ENCODE data around the gene WASHC4. TPM values are rescaled to one million over a fixed set of nuclear protein-coding genes. Genes with fewer than 3 reads are reported as not detected.

Gene WASHC4, protein sequence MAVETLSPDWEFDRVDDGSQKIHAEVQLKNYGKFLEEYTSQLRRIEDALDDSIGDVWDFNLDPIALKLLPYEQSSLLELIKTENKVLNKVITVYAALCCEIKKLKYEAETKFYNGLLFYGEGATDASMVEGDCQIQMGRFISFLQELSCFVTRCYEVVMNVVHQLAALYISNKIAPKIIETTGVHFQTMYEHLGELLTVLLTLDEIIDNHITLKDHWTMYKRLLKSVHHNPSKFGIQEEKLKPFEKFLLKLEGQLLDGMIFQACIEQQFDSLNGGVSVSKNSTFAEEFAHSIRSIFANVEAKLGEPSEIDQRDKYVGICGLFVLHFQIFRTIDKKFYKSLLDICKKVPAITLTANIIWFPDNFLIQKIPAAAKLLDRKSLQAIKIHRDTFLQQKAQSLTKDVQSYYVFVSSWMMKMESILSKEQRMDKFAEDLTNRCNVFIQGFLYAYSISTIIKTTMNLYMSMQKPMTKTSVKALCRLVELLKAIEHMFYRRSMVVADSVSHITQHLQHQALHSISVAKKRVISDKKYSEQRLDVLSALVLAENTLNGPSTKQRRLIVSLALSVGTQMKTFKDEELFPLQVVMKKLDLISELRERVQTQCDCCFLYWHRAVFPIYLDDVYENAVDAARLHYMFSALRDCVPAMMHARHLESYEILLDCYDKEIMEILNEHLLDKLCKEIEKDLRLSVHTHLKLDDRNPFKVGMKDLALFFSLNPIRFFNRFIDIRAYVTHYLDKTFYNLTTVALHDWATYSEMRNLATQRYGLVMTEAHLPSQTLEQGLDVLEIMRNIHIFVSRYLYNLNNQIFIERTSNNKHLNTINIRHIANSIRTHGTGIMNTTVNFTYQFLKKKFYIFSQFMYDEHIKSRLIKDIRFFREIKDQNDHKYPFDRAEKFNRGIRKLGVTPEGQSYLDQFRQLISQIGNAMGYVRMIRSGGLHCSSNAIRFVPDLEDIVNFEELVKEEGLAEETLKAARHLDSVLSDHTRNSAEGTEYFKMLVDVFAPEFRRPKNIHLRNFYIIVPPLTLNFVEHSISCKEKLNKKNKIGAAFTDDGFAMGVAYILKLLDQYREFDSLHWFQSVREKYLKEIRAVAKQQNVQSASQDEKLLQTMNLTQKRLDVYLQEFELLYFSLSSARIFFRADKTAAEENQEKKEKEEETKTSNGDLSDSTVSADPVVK
- total RNA-seq (2014; rRNA removed; shearing (Covaris generic)): 17.5 and 21.5 TPM in 2 replicates

DNA sequence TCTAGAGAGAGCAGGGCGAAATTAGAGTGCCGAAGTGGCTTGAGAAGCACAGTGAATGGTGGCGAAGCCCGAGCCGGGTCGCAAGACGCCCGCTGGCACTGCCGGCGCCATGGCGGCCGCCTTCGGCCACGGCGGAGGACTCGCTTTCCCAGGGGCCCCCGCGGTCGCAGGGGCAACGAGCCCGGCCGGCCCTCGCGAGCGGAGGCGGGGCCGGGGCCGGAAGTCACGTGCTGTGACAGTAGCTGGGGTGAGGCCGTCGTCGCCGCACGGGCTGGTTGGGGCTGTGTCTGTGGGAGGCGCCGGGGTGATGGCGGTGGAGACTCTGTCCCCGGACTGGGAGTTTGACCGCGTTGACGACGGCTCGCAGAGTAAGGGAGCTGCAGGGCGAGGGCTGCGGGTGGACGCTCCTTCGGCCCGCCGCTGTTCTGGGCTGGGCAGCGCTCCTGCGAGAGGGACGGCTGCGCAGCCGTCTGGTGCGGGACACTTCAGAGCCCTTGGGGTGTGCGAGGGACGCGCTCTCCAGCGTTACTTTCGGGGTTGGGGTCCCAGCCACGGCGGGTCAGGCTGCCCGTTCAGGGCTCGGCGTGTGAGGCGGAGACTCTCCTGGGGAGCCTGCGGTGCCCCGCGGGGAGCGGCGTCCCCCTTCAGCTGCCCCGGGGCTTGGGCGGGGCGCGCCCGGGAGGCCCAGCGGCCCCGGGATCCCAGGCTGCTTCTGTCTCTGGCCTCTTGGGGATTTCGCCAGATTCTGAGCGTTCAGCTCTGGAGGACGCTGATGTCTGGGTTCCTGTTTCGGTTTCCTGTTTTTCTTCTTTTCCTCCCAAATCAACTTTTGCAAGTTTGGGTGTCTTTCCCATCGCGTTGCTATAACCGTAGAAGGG lies at the start of gene WASHC4:
Gene WASHC4 (plus strand): TSS at position 238 of the 878 bp plus-strand sequence. CDS start 70 bp downstream, at position 308.
- DNase-seq (ENCODE audit: low spot score): peak; percentile 93

DNA sequence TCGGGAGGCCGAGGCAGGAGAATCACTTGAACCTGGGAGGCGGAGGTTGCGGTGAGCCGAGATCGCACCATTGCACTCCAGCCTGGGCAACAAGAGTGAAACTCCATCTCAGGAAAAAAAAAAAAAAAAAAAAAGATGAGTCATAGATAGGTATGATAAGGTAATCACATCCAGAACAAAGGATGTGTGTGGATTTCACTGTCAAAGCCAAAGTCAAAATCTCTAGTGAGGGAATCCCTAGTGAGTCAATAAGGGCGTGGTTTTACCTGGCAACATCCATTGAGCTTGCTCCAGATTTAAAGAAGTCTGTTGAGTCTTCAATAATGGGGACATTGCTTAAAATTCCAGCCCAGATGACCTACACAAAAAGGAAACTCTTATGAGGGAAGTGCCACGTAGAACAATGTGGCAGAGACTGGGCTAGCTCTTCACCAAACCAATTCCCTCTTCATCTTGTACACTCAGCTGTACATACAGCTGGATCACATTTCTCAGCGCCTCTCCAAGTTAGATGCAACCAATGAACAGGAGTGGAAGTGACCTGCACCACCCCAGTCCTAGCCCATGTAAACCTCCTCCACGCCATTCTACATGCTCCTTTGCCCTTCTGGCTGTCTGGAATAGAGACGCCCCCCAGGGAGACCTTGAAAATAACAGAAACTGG lies 46.7 kb upstream of the WASHC4 start:
- no peak for DNase-seq (ENCODE audit: low spot score)

GRCh38 chr12:105064564-105065178 lies 42.9 kb upstream of the WASHC4 start:
- DNase-seq (ENCODE audit: low spot score): no peak

GRCh38 chr12:105067511-105068031 lies 40.0 kb upstream of the WASHC4 start:
- no peak for DNase-seq (ENCODE audit: low spot score)

DNA sequence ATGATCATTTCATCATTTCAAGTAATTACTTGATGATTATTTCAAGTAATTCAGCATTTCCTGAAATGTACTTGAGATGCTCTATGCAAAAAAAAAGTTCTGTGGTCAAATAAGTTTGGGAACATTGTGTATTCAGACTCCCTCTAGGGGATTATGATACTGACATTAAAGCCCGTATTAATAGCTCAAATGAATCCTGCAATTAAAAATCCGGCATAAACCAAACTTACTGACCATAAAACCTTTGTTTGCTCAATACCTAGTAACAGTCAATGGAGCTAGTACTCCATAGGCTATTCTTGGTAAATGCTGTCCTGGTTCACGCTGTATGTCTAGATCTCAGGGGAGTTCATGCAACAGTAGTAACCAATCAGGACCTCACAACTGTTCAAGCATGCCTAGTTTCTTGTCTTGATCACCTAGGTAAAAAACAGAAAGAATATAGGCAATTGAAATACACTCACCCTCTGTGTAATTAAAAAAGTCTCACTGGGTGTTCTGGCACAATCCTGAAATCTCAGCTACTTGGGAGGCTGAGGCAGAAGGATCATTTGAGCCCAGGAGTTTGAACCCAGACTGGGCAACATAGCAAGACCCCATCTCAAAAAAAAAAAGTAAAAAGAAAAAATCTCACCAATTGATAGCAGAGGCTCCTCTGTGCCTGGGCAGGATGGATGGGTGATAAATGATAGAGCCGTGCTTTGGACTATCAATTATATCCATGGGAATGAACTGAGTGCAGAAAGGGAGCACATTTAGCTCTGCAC lies 37.4 kb upstream of the WASHC4 start:
- DNase-seq (ENCODE audit: low spot score): no peak

GRCh38 chr12:105071981-105072380 lies 35.5 kb upstream of the WASHC4 start:
- no peak for DNase-seq (ENCODE audit: low spot score)

- DNase-seq (ENCODE audit: low spot score): no peak
These were observed 34.5 kb upstream of the WASHC4 start for GRCh38 chr12:105072888-105073488.

DNA sequence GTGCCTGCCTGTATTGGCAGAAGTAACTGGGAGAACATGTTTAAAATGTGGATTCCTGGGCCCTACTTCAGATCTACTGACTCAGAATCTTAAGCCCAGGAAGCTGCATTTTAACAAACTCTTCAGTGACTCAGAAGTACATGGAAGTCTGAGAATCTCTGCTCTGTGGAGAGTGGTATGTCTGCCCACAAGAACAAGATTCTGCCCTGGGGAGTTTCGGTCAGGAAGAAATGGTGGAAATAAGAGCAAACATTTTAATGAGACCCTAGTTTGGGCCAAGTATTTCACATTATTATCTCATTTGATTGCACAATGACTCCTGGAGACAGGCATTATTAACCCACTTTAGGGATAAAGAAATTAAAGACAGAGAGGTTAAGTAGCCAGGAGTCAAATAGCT lies 31.4 kb upstream of the WASHC4 start:
- DNase-seq (ENCODE audit: low spot score): no peak

DNA sequence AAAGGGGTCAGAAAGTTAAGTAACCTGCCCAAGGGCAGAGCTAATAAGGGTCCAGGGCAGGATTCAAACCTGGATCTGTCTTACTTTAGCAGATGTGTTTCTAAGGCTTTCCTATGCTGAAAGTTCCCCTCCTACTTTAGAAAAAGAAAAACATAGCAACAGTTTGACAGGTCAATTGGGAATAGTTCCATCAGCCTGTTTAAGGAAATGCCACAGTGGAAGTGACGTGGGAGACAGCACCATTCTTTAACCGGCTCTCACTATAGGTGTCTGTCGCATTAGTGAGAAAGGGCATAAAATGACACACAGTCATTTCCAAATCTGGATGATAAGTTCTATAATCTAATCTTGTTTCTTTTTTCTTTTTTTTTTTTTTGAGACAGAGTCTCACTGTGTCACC lies 30.6 kb upstream of the WASHC4 start:
- no peak for DNase-seq (ENCODE audit: low spot score)

- DNase-seq (ENCODE audit: low spot score): no peak
These were observed 30.1 kb upstream of the WASHC4 start for GRCh38 chr12:105077435-105077834.

- DNase-seq (ENCODE audit: low spot score): no peak
These were observed 28.6 kb upstream of the WASHC4 start for GRCh38 chr12:105078712-105079570.

DNA sequence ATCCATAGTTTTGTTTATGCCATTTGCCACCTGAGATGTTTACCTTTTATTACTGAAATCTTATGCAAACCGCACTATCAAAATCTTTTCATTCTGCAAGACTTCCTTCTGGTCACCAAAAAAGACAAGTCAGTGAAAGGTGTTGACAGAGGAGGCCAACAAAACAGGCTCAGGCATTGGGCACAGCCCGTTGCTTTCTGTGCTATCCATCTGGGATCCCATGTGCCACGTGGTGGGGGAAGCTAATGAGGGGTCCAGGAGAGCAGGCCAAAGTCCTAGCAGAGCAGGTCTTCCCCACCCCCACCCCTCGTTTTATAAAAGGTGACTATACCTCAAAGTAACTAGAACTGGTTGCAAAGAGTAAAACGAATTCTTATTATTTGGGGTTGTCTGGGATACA lies 24.5 kb upstream of the WASHC4 start:
- no peak for DNase-seq (ENCODE audit: low spot score)

DNA sequence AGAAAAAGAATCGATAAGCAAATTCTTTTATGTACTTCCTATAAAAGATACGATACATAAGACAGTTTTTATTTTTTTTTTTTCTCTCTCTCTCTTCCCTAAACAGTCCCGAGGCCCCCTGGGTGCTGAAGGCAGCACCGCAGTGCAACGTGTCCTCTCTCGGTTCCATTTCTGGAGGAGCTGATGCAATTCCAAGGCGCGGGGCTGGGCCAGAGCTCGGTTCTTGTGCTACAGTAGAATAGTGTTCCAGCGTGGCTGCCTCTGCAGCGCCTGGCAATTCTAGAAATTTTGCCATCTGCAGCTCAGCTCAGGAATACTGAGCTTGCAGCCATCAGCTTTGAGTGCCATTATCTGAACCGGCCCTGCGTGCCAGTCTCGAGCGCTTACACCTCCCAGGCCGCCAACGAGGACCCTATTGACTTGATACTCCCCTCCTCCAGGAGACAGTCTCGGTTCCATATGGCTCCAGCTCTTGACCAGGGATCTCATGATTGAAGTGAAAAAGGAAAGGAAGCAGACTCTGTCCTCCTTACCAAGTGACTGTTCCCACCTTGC lies 23.9 kb upstream of the WASHC4 start:
- no peak for DNase-seq (ENCODE audit: low spot score)

- peak; percentile 26 for DNase-seq (ENCODE audit: low spot score)
These were observed 23.0 kb upstream of the WASHC4 start, which contains the start of gene ALDH1L2 for GRCh38 chr12:105084251-105085250. TSS of gene ALDH1L2 (minus strand) at chr12:105084458. CDS start at chr12:105084436, 22 bp downstream.

DNA sequence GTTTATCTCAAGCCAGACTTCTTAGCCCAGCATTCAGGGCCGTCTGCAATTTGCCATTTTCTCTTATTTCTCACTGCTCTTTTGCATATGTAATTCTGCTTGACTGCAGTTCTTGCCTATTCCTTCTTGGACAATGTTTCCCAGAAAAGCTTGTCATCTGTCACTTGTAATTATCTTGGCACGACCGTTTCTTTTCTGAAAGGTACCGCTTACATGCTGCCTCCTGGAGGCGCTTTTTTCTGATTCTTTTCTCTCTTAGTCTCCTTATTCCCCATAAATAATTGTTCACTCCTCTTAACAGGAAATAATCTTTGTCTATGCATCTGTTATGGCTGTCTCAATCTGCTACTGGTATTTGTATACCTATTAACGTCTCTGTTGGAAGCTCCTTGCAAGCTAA lies 22.0 kb upstream of the WASHC4 start:
- DNase-seq (ENCODE audit: low spot score): no peak

- DNase-seq (ENCODE audit: low spot score): no peak
These were observed 17.7 kb upstream of the WASHC4 start for GRCh38 chr12:105089817-105090216.

Data from HT-29 (cell line).